HUES48 (cell line): ENCODE results near the gene B3GALNT2.

Experiments used
- H3K27ac ChIP-seq: one replicate; pipeline ENCODE4 v1.7.0; 2013; ENCODE audit warnings: low read depth, low read length, inconsistent platforms
- H3K27me3 ChIP-seq: 2 replicates; pipeline ENCODE4 v1.6.1; 2013; ENCODE audit warnings: mild to moderate bottlenecking, low read length; ENCODE audit not compliant: control insufficient read depth, insufficient read depth
- H3K36me3 ChIP-seq: 2 replicates; pipeline ENCODE4 v1.6.1; 2013; ENCODE audit warnings: low read length; ENCODE audit not compliant: control insufficient read depth, insufficient read depth
- H3K4me1 ChIP-seq: 2 replicates; pipeline ENCODE4 v1.6.1; 2013; ENCODE audit warnings: mild to moderate bottlenecking, low read length; ENCODE audit not compliant: control insufficient read depth, insufficient read depth
- H3K4me3 ChIP-seq: 2 replicates; pipeline ENCODE4 v1.5.1; 2013; ENCODE audit warnings: mild to moderate bottlenecking, low read depth, low read length
- H3K9ac ChIP-seq: 2 replicates; pipeline ENCODE4 v1.6.1; 2013; ENCODE audit warnings: mild to moderate bottlenecking, low read depth, low read length, moderate library complexity
- H3K9me3 ChIP-seq: 2 replicates; pipeline ENCODE4 v1.6.1; 2013; ENCODE audit warnings: low read length; ENCODE audit not compliant: control insufficient read depth, insufficient read depth

Gene B3GALNT2

DNA sequence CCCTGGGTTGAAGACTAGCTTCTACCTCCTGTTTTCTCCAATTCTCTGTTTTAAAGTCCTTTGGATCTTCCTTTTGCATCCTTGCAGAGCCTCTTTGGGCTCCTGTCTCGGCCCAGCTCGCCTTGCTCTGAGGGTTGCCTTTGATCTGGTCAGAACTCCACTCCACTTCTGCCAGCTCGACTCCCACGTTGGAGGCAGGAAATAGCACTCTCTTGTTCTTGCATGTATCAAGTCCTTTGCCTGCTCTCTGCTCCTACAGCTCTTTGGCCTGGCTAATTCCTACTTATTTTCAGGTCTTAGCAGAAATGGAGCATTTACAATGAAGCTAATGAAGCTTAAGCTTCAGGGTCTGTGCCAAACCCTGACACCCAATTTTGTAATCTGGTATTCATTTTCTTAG is 21.1 kb upstream of the B3GALNT2 start:
- H3K4me1 ChIP-seq, result no peaks in the 10 kb centered on the region
- H3K27ac ChIP-seq, result no peak overlapping the region
- H3K9me3 ChIP-seq, result no peaks in the 10 kb centered on the region
- no peaks in the 10 kb centered on the region for H3K27me3 ChIP-seq
- no peaks in the 10 kb centered on the region for H3K36me3 ChIP-seq
- no peak overlapping the region for H3K4me3 ChIP-seq
- H3K9ac ChIP-seq, result no peak overlapping the region

DNA sequence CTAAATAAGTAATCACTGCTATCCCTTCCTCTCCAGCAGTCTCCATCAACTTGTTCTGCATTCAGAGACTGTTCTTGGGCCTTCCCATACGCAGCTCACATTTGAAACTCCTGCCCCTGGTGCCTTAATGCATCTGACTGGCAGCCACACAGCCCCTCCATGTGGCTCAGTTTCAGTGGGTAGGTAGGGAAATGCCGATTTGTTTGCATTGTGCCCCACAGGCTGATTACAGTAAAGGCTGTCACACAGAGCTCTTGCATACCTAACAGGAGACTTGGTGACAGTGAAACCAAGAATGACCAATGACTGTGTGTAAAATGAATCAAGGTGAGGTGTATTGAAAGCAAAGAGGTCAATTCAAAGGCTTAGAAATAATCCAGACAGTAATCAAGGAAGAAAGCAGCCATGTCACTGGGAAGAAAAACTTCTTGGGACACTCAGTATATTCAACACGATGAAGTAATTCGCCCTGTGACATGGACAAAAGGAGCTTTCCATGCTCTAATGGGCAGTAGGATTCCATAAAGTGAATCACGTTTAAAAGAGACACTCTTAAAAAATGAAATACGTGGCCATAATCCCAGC is 12.7 kb upstream of the B3GALNT2 start:
- H3K27me3 ChIP-seq, result no peaks in the 10 kb centered on the region
- H3K4me3 ChIP-seq, result no peak overlapping the region
- H3K4me1 ChIP-seq, result no peaks in the 10 kb centered on the region
- H3K9ac ChIP-seq, result no peak overlapping the region
- H3K27ac ChIP-seq, result no peak overlapping the region
- no peaks in the 10 kb centered on the region for H3K9me3 ChIP-seq
- H3K36me3 ChIP-seq, result no peaks in the 10 kb centered on the region

DNA sequence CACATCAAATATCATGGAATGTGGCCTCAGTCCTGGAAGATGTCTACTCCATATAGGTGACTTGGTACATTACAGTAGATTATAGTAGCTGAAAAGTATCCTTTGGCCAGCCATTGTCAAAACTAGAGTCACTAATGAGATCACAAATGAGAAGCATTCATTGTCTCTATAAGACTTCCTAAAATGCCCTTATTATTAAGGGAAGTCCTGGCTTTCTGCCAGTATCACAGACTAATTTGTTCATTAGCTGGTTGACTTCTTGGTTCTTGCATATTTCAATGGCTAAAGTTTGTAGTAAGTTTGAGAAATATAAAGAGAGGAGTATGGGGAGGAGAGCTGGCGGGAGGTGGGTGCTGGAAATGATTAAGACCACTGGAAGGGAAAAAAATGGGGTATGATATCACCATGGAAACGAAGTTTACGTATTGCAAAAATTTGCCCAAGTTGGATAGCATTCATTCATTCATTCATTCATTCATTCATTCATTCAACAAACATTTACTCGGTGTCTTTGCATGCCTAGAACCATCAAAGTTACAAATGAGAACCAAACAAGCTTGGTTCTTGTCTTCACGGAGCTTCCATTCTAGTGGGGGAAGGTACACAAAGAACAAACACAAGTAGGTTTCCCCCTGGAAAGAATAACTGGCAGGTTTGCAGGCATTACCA is 11.7 kb upstream of the B3GALNT2 start:
- Histone ChIP-seq H3K27me3 (no peaks in the 10 kb centered on the region), H3K4me1 (no peaks in the 10 kb centered on the region), H3K4me3 (no peak overlapping the region), H3K27ac (no peak overlapping the region), H3K36me3 (no peaks in the 10 kb centered on the region), H3K9me3 (no peaks in the 10 kb centered on the region), H3K9ac (no peak overlapping the region)

DNA sequence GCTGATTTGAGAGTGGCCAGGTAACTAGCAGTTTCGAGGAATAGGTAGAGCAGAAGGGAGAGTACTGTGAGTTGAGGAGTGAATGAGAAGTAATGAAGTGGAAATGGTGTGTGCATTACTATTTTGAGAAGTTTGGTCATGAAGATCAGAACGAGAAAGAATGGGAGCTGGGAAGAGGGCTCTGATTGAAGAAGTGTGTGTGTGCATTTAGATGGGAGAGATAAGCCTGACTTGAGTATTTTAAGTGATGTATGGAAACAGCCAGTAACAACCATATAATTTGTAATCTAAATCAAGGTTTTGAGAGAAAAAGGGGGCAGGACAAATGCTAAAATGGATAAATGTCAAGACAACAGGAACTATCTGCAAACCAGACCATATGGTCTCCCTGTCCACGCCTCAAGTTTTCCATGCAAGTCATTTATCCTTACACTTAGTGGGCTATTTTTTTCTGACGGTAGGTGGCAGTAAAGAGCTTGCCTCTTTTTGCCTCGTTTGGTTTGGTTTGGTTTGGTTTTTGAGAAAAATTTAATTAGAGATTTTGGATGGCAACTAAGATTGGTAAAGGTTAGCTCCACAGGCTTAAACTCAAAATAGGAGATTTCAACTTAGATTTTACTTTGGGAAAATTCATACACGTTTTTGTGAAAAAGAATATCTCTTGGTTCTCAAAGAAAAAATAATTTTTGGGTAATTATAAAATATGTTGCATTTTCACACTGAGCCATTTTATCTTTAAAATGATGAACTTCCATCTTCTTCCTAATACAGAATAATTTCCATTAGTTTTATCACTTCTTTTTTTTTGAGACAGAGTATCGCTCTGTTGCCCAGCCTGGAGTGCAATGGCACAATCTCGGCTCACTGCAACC is 9.5 kb upstream of the B3GALNT2 start:
- Histone ChIP-seq H3K4me3 (no peak overlapping the region), H3K4me1 (no peaks in the 10 kb centered on the region), H3K27me3 (no peaks in the 10 kb centered on the region), H3K9ac (no peak overlapping the region), H3K36me3 (no peaks in the 10 kb centered on the region), H3K27ac (no peak overlapping the region), H3K9me3 (no peaks in the 10 kb centered on the region)

DNA sequence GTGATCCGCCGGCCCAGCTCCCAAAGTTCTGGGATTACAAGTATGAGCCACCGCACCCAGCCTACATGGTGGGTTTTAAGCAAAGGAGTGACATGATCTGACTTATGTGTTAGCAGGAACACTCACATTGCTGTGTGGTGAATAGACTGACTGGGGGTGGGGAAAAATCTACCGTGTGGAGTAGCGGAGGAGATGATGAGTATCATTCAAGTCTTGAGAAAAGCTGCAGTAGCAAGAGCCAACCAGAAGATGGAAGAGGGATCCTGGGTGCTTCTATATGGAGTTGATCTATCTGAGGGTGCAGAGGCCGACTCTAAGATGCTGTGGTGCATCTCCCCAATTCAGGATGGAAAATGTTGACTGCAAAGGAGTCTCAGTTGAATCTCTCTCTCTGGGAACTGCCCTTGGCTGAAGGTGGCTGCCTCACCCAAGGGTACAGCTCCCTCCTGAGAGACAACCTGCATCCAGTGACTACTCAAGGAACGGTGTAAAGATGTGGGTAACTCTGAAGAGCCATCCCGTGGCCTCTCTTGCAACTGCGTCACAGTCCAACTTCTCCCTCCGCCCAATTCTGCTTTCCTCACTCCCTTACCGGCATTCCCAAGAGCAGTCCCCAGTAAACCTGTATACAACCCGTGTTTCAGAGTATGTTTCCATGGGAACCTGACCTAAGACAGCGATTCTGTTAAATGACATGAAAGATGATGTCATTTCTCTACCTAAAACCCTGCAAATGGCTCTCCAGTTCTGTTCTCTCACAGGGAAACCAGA is 7.4 kb upstream of the B3GALNT2 start:
- Histone ChIP-seq H3K27ac (no peak overlapping the region), H3K4me3 (no peak overlapping the region), H3K36me3 (no peaks in the 10 kb centered on the region), H3K9ac (no peak overlapping the region), H3K9me3 (no peaks in the 10 kb centered on the region), H3K27me3 (no peaks in the 10 kb centered on the region), H3K4me1 (no peaks in the 10 kb centered on the region)

DNA sequence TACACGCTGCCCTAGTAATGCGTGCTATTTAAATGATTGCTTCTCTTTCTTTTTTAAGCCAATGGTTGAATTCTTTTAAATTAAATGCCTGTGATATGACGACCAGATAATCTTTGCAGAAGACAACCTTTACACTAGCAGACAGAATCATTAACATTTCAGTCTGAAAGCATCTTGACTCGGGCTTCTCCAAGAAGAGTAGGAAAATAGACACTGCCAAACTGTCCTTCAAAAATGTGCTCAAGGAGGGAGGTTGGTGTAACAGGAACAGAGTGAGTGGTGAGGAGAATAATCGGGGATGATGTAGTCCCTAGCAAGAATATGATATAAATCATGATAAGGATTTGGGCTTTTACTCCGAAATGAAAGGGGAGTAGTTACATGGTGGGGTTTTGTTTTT is 6.6 kb upstream of the B3GALNT2 start:
- no peaks in the 10 kb centered on the region for H3K9me3 ChIP-seq
- no peaks in the 10 kb centered on the region for H3K27me3 ChIP-seq
- no peak overlapping the region for H3K27ac ChIP-seq
- no peak overlapping the region for H3K4me3 ChIP-seq
- no peaks in the 10 kb centered on the region for H3K36me3 ChIP-seq
- H3K9ac ChIP-seq, result no peak overlapping the region
- H3K4me1 ChIP-seq, result no peaks in the 10 kb centered on the region

DNA sequence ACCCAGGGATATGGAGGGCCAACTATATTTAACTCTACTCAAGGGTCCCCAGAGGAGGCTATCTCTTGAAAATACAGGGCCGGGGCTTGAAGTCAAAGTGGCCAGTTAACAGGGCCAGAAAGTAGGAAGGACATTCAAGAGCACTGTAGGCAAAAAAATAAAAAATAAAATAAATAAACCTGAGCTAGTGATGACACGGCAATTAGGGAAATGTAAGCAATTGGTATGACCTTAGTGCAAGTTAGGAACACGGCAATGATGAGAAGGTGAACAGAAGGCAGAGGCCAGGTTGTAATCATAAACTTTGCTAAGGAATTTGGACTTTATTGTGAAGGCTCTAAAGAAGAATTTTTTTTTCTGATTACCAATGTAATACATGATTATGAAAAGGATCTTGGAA is 3.4 kb upstream of the B3GALNT2 start:
- no peaks in the 10 kb centered on the region for H3K9me3 ChIP-seq
- peaks cover 4% of the 10 kb centered on the region for H3K4me1 ChIP-seq
- no peak overlapping the region for H3K4me3 ChIP-seq
- H3K36me3 ChIP-seq, result no peaks in the 10 kb centered on the region
- H3K27me3 ChIP-seq, result no peaks in the 10 kb centered on the region
- H3K27ac ChIP-seq, result no peak overlapping the region
- H3K9ac ChIP-seq, result no peak overlapping the region

DNA sequence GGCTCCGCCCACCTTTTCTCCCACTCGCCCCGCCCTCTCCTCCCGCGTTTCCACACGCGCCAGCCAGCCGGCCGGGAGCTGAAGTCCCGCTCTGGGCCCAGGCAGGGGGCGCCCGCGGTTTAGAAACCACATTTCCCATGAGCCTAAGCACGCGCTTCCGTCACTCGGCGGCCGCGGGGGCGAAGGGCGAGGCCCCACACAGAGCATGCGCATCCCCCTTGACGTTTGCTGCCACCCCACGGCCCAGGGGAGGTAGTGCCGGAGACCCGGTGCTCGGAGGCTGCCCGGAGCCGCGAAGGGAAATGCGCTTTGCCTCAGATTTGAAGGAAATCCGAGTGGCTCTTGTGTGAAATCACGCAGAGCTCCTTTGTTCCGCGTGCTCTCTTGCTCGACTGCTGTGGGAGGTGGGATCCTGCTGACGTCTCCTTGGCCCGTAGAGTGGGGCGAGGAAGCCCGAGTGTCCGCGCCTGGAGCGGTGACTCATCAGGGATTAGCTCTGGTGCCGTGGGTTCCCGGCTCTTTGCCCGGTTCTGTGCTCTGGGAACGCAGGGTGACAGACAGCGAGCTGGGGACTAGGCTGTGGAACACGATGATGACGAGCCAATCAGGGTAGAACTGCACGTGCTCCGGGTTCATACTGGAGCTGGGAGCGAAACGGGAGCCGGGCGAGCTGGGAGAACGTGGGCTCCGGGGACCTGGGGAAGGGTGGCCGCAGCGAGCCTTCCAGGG is 406 bp upstream of the B3GALNT2 start:
- Histone ChIP-seq H3K9me3 (no peaks in the 10 kb centered on the region), H3K36me3 (no peaks in the 10 kb centered on the region), H3K27me3 (no peaks in the 10 kb centered on the region), H3K9ac (peak overlapping the region; percentile 95), H3K4me3 (peak overlapping the region; percentile 97), H3K27ac (peak overlapping the region; percentile 95), H3K4me1 (peaks cover 22% of the 10 kb centered on the region)

DNA sequence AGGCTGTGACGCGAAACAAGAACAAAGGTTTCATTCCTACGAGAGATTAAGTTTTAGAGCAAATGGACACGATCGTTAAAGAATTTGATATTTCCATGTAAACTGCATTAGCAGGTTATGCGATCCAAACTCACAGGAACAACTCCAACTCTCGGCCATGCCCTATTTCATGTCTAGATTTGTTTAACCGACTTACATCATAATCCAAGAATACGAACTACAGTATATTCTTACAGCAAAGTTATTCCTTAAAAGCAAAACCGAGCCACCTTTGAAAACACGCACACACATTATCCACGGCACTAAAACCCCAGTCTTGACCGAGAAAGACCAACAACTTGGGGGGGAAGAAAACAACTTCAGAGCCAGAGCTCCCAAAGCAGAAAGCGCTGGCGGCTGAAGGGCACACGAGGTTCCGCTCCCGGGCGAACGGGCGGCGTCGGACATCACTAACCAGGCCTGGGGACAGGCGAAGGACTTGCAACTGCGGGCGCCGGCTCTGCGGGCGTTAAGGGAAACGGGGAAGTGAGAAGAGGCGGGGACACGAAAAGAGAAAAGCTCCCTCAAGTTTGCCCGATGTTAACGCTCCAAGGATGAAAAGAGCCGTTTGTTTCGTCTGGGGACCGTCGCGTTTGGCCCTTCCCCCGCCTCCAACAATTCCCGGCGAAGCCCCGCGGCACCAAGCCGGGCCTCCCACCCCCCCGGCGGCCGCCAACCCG is 690 bp downstream of the B3GALNT2 start:
- Histone ChIP-seq H3K9me3 (no peaks in the 10 kb centered on the region), H3K4me1 (peaks cover 22% of the 10 kb centered on the region), H3K9ac (peak overlapping the region; percentile 79), H3K4me3 (peak overlapping the region; percentile 97), H3K27ac (peak overlapping the region; percentile 89), H3K36me3 (no peaks in the 10 kb centered on the region), H3K27me3 (no peaks in the 10 kb centered on the region)
